HG03025 (cell line): ENCODE measurements around the gene AFAP1L2.

Experiments used
- ATAC-seq: cut with Tn5 transposase; IDR thresholded peaks from one replicate; pipeline ENCODE4 v1.9.1; 2021; ENCODE audit warnings: mild to moderate bottlenecking, moderate library complexity; ENCODE audit not compliant: unreplicated experiment, low FRiP score

Gene AFAP1L2

DNA sequence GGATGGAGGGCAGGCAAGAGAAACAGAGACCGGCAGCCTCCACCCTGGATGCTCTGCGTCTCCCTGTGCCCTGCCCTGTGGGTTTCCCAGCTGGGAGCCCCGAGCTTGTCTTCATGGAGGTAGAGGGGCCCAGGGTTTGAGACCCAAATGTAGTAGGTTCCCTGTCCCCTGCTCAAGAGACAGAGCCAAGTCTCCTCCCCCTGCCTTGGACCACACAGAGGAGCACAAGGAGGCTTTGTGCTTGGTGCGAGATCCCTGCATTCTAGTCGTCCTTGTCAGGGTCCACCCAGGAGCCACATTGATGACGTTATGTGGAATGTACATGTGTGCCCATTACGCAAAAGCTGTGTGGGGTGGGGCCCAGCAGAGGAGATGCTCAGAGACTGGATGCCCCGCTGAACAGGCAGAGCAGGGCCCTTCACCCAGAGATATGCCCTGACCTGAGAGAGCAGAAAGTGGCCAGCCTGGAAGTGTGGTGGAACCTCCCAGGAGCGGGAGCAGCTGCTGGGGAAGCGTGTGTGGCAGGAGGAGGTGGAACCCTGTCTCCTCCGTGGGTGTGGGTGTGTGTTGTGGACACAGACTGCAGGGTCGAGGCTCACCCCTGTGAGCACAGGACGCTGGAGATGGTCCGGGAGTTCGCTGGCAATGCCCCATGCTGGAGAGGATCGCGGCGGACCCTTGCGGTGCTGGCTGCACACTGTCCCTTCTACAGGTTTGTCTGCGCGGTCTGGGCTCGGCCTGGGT, 126.0 kb downstream of the AFAP1L2 start:
- no peak for ATAC-seq

DNA sequence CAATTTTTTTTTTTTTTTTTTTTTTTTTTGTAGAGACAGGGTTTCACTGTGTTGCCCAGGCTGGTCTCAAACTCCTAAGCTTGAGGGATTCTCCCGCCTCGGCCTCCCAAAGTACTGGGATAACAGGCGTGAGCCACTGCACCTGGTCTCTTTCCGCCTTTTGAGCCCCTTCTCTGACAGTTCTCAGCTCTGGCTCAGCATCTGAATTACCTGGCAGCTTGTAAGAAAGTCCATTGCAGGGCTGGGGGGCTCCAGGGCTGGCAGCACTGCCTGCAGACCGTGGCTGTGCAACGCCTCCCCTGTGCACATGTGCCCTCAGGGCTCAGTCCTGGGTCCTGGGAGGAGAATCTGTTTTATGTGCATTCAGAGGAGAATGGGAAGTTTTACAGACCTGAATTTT, 127.6 kb downstream of the AFAP1L2 start:
- no peak for ATAC-seq

DNA sequence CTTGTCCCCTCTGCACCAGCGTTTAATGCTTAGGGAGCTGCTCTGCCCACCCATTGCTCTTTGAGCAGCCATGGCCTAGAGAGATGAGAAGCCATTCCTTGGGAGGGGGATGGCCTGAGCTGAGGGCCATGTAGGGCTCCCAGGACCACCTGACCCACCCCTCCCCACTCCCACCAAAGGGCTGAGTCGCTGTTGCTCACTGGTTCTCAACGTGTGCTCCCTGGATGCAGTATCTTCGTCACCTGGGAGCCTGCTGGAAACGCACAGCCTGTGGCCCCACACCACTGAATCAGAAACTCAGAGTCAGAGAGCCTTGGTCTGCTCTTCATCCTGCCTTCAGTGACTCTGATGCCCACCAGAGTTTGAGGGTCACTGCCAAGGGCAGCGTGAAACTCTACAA, 128.2 kb downstream of the AFAP1L2 start:
- no peak for ATAC-seq

DNA sequence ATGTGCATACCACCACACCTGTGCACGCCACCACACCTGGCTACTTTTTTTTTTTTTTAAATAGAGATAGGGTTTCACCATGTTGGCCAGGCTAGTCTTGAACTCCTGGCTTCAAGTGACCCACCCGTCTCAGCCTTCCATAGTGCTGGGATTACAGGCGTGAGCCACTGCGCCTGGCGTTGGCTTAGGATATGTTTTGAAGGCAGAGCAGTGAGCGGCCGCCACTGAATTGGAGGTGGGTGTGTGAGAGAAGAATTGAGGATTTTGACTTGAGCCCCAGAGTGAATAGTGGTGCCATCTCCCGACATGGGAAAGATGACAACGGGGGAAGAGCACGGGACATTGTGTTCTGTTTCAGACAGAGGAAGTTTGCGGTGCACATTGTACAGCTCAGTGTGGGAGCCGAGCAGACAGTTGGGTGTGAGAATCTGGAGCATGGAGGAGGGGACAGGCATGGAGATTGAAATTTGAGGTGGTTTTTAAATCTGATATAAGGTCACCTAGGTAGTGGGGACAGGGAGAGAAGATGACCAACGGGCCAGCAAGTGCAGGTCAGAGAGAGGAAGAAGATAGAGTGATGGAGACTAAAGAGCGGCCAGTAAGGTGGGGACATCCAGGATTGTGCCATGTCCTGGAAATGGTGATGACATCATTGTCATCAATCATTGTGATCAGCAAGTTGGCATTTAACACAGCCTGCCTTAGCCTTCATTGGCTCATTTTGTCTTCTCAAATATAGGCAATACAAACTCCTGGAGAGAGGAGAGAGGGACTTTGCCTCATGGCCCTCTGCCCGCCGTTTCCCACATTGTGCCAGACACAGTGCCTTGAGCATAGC, 129.5 kb downstream of the AFAP1L2 start:
- no peak for ATAC-seq

DNA sequence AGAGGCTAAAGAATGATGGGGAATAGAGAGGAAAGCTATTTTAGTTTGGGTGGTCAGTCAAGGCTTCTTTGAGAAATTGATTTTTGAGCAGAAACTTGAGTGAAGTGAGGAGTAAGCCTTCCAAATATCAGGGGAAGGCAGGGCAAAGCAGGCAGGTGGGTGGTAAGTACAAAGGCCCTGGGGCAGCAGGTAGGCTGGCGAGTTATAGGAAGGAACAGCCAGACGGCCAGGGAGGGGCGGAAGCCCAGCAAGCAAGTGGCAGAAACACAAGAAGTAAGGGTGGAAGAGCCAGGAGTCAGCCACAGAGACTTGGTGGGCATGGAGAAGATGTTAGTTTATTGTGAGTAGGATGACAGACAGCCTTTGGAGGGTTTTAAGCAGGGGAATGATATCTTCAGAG, 130.4 kb downstream of the AFAP1L2 start:
- ATAC-seq = no peak

DNA sequence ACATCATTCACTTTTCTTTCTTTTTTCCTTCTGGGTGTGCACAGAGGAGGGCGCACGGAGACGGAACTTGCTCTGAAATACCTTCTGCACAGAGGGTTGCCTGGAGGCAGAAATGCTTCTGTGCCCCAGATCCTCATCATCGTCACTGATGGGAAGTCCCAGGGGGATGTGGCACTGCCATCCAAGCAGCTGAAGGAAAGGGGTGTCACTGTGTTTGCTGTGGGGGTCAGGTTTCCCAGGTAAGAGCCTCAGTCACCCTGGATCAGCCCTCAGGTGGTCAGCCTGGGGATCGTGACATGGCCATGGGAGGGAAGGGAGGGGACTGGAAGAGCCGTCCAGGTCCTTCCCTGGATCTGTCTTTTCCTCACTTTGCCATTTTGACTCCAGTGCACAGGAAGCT, 131.6 kb downstream of the AFAP1L2 start:
- no peak for ATAC-seq

DNA sequence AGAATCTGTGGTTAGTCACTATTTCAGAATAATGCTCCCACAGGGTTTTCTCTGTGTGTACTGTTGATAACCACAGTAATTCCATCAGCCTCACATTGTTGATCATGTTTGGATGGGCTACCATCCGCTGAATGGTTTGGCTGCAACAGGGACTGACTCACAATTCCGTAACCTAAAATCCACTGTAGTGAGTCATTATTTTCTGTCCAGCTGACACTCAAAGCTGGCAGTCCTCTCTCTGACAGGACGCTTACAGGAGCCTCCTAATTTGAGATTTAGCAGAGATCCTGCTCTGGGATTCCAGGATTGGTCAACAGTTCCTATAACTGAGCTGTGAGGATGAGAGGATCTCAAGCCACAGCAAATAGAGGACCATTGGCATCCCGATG, 132.5 kb downstream of the AFAP1L2 start:
- ATAC-seq = no peak

DNA sequence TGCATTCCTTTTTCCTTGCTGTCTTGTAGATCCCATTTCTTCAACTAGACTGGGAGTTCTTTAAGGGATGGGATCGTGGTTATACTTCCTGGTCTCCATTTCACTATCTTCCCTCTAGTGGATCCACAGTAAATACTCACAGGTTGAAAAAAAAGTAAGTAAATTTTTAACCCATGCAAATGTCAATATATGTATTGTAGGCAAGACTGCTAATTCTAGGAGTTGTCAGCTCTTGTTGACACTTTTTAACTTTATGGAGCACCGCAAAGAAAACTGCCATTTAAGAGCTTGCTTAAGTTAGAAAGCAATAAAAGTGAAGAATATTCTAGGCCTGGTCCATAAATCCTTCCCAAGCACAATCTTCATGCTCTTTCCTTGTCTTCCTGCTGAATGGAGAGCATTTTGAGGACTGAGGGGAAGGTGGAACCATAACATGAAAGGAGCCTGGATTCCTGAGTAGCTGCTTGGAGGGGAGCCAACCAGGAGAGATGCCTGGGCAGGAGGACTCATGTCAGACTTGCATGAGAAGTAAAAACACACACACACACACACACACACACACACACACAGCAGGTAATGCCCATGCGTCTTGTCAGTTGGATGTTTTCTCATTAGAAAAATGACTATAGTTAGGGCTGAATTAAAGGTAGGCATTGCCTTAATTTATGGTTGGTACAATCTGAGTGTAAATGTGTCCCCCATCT, 133.1 kb downstream of the AFAP1L2 start:
- no peak for ATAC-seq

DNA sequence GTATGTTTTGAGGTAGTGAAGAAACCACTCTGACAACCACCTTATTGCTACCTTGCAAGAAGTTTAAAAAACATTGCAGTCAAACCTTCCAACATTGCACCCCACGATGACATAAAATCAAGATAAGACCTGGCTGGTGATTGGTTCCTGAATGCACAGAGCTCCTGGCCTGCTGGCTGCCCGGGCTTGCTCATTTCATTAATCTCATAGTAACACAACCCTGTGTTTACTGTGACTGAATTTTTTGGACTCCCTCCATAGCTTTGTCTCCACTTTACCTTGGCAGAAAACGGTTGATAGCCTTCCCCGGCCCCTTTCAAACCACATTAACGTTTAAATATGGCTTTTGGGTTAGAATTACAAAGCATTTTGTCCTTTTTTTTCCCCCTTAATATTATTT, 137.8 kb downstream of the AFAP1L2 start:
- no peak for ATAC-seq

DNA sequence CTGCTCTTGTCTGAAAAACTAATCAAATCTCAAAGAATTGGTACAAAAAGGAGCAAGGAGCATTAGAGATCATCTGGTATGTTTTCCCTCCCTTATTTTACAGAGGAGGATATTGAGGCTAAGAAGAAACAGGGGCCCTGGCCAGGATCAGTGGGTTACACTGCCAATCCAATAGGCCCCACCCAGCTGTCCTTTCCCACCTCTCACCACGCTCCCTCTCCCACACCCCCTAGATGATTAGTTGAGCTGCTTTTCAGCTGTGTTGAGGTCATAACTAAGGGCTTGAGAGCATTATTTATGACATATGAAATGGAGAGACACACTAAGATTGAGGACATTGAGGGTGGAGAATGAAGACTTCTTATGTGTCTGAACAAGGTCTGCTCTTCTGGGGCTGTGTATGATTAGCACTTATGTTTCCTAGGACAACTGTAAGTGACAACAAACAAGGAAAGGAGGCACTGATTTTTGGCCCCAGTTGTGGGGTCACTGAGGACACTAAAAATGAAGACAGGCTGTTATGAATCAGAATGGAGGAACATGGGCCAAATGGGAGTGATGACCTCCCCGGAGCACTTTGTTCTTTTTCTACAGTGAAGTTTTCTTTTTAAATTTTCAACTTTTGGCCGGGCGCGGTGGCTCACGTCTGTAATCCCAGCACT, 138.8 kb downstream of the AFAP1L2 start:
- ATAC-seq = no peak

DNA sequence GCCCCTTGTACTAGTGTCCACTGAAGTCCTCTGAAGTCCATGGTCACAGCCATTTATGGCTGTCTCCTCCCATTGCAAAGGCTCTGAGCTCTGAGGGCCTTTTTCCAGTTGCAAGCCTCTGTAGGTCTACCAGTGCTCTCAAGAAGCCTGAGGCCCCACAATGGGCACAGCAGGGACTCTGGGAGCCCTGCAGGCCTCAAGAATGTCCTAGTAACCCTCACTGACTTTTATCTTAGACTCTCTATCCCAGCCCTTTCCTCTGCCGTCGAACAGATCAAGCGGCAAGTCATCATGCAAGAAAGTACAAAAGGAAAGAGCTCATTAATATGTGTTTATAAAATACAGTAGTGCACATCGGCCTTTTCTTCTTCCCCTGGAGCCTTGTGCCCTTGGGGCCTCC, 141.8 kb downstream of the AFAP1L2 start:
- ATAC-seq = no peak

DNA sequence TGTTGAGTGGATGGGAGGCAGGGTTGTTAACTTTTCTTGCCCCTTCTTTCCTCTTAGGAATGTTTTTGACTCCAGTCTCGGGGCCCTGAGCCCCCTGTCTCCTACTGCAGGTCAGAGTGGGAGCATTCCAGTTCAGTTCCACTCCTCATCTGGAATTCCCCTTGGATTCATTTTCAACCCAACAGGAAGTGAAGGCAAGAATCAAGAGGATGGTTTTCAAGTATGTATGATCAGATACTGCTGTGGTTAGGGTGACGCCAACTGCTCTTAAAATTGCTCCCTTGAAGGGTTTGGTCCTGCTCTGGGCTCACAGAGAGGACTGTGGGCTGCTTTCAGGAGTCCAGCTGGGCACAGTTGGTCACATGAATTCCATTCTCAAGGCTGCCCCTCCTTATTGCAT, 143.2 kb downstream of the AFAP1L2 start:
- no peak for ATAC-seq

DNA sequence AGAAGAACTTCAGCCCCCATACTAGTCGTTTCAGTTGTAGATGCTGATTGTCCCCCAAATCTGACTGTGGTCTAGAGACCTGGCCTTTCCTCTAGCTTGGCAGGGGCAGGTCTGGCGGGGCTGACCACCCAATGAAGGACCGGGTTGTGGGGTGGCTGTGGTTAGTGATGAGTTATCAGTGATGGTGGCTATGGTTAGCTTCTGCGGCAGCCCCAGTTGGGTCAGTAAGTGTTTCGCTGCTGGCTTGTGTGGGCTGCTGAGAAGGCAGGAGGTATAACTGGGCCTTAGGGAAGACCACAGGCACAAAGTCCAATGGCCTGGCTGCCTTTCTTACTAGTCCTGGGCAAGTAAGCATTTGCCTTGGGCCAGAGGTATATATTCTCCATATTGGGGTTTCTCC, 143.9 kb downstream of the AFAP1L2 start:
- ATAC-seq = no peak

DNA sequence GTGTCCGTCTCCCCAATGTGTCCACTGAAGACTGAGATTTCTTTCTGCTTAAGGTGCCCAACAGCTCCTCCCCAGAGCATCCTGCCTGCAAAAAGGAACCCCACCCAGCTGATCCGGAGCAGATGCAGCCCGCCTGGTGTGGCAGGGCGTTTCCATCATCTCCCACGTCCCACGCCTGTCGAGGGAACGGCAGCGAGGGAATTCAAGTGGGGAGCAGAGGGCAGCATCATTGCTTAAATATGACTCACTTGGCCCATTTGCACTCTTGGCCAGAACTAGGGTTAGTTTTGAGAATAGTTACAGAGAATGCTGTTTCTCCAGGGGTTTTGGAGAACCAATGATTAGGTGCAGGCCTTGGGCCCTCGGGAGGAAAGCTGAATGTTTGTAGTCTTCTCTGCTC, 144.5 kb downstream of the AFAP1L2 start:
- ATAC-seq = no peak

DNA sequence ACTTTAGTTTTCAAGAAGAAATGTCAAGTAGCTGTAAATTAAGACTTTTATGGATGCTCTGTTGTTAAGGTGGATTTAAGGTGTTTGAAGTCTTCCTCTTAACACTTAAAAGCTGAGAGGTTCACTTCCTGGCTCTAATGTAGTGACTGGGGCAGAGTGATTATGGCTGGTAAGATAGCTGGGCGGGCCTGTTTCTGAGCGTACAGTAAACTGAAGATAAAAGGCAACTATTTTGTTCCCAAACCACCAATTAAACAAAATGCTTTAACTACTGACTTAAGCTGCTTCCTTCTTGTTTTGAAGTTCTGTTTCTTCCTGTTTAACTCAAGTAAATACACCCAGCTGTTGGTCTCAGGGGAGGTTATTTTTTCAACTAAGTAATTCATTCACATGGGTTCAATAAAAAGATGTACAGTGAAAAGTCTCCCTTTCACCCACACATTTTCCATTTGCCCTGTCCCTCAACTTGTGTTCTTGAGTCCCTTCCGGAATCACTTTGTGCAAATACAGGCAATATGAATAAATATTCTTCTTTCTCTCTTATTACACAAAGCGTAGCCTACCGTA, 145.9 kb downstream of the AFAP1L2 start:
- no peak for ATAC-seq

DNA sequence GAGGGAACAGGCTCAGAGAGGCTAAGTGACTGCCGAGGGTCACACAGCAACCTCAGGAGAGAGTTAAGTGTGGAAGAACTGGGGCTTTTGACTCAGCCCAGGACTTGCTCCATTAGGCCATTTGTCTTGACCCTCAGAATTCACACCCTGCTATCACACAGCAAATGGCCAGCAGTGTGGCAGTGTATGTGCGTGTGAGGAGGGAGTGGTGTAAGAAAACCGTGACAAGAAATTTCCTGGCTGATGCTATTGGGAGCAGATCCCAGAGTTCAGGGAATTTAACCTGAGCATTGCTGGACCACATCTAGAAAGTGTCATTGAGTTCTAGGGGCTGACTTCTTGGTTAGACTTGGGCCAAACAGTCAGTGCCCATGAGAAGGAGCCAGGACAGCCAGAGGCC, 146.8 kb downstream of the AFAP1L2 start:
- ATAC-seq = no peak

DNA sequence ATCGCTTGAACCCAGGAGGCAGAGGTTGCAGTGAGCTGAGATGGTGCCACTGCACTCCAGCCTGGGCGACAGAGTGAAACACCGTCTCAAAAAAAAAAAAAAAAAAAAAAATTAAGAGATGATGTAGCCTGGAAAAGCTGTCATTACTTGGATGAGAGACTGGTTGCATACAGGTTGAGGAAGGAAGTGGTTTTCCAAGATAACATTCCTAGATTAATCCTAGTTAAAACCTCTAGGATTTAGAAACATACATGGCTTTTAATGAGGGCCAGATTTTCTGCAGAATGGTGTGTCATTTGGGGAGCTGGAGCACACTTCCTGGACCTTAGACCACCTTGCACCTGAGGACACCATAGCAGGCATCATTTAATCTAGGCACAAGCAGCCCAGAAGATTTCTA, 147.5 kb downstream of the AFAP1L2 start:
- ATAC-seq = no peak

DNA sequence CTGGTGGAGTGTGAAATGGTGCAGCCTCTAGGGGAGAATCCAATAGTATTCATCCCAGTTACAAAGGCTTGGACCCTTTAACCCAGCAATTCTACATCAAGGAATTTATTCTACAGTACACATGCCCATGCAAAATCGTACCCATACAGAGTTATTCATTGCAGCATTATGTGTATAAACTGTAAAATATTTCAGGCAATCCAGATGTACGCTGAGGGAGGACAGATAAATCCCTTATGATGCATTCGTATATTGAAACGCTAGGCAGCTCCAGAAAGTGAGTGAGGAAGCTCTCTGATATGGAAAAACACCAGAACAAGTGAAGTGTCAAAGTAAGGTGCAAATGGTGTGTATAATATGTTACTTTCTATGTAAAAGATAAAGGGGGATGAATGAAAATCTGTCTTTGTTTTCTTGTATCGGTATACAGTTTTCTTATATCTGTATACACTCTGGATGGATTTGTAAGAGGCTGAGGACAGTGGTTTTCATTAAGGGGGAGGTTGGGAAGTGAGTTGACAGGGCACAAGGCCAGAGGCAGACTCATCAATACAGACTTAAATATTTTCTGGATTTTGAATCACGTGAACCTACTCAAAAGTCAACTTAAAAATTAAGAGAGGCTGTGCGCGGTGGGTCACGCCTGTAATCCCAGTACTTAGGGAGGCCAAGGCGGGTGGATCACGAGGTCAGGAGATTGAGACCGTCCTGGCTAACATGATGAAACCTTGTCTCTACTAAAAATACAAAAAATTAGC, 148.1 kb downstream of the AFAP1L2 start:
- no peak for ATAC-seq

DNA sequence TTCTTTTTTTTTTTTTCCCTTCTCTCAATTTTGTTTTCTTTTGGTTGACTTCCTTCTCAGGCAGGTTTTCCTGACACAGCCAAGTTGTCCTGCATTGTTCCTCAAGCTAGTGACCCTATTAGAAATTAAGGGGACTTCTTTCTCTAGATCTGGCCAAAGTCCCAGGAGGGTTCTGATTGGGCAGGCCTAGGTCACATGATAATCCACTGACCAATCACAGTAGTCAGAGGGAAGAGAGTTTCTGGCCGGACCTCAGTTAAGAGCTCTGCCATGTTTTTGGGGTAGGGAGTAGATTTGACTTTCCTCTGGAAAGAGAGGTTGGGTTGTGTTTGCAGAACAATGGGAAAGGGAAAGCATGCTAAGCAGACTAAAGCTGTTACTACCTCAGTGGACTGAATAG, 149.1 kb downstream of the AFAP1L2 start:
- no peak for ATAC-seq

DNA sequence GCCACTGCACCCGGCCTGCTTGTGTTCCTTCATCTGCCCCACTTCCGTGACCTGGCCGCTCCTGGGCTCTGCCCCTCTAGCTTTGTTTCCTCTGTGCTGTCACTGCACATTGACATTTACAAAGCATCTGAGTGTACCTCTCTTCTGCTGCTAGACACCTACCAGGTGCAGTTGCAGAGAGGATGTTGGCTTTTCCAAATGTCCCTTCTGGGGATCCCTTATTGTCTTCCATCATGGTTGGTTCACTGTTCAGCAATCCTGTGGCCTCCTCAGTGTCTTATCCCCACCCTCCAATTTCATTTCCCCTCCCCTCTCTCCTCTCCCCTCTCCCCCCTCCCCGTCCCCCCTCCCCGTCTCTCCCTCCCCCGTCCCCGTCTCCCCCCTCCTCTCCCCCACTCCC, 151.4 kb downstream of the AFAP1L2 start:
- no peak for ATAC-seq
